Neutrophil (primary cell): Measurements from ENCODE around the gene NAALADL2.

Experiments used
- H3K27ac ChIP-seq: fragments of 200-600 bp; sonication (generic); 2 replicates; pipeline ENCODE4 v1.5.1; 2016; ENCODE audit warnings: mild to moderate bottlenecking, moderate library complexity
- H3K27me3 ChIP-seq: fragments of 200-600 bp; sonication (generic); 2 replicates; pipeline ENCODE4 v1.6.0; 2016; ENCODE audit warnings: mild to moderate bottlenecking
- H3K36me3 ChIP-seq: fragments of 200-600 bp; sonication (generic); 2 replicates; pipeline ENCODE4 v1.5.1; 2017
- H3K4me1 ChIP-seq, 2 experiments: fragments of 200-600 bp in 1 of 2; sonication (generic) in 1 of 2; 1 replicate in 1 of 2; 2 replicates in 1 of 2; pipeline versions ENCODE4 v1.5.1 to v1.6.1; 2013 to 2016; ENCODE audit warnings: low read depth in 1 of 2, low read length in 1 of 2, mild to moderate bottlenecking in 1 of 2, moderate library complexity in 1 of 2; ENCODE audit not compliant: control insufficient read depth in 1 of 2, insufficient read depth in 1 of 2
- H3K4me3 ChIP-seq, 2 experiments: fragments of 200-600 bp in 1 of 2; sonication (generic) in 1 of 2; 1 replicate in 1 of 2; 2 replicates in 1 of 2; pipeline ENCODE4 v1.5.1; 2013 to 2016; ENCODE audit warnings: low read depth in 1 of 2, low read length in 1 of 2, mild to moderate bottlenecking in 1 of 2, moderate library complexity in 1 of 2
- H3K9me3 ChIP-seq: fragments of 200-600 bp; sonication (generic); 2 replicates; pipeline ENCODE4 v1.5.1; 2016
- CTCF ChIP-seq: fragments of 200-600 bp; sonication (generic); IDR thresholded peaks from 2 replicates; pipeline ENCODE4 v1.5.1; 2016; ENCODE audit warnings: antibody characterized with exemption

The NAALADL2 gene

GRCh38 chr3:175325440-175325839 is 466.3 kb downstream of the NAALADL2 start:
- TF ChIP-seq CTCF: no peak
- Histone ChIP-seq H3K36me3 (no peaks in the 10 kb centered on the region), H3K4me1 (no peaks in the 10 kb centered on the region), H3K27me3 (no peaks in the 10 kb centered on the region), H3K27ac (no peak overlapping the region), H3K9me3 (no peaks in the 10 kb centered on the region), H3K4me3 (no peak overlapping the region)

GRCh38 chr3:175326041-175326440 is 466.9 kb downstream of the NAALADL2 start:
- Histone ChIP-seq H3K36me3 (no peaks in the 10 kb centered on the region), H3K27me3 (no peaks in the 10 kb centered on the region), H3K4me3 (no peak overlapping the region), H3K9me3 (no peaks in the 10 kb centered on the region), H3K4me1 (no peaks in the 10 kb centered on the region), H3K27ac (no peak overlapping the region)
- no peak for TF ChIP-seq CTCF

GRCh38 chr3:175329373-175329772 is 470.2 kb downstream of the NAALADL2 start:
- no peak overlapping the region for H3K27ac ChIP-seq
- H3K4me1 ChIP-seq: no peaks in the 10 kb centered on the region
- no peaks in the 10 kb centered on the region for H3K36me3 ChIP-seq
- no peak for TF ChIP-seq CTCF
- H3K27me3 ChIP-seq: no peaks in the 10 kb centered on the region
- H3K9me3 ChIP-seq: no peaks in the 10 kb centered on the region
- no peak overlapping the region for H3K4me3 ChIP-seq

GRCh38 chr3:175335229-175335628 is 476.1 kb downstream of the NAALADL2 start:
- Histone ChIP-seq H3K9me3 (no peaks in the 10 kb centered on the region), H3K27me3 (no peaks in the 10 kb centered on the region), H3K4me3 (no peak overlapping the region), H3K36me3 (no peaks in the 10 kb centered on the region), H3K27ac (no peak overlapping the region), H3K4me1 (no peaks in the 10 kb centered on the region)
- TF ChIP-seq CTCF: no peak

GRCh38 chr3:175336406-175337133 is 477.4 kb downstream of the NAALADL2 start:
- Histone ChIP-seq H3K36me3 (no peaks in the 10 kb centered on the region), H3K27ac (no peak overlapping the region), H3K9me3 (no peaks in the 10 kb centered on the region), H3K4me3 (no peak overlapping the region), H3K27me3 (no peaks in the 10 kb centered on the region), H3K4me1 (no peaks in the 10 kb centered on the region)
- TF ChIP-seq CTCF: no peak
